PC-9 (cell line): ENCODE measurements around the gene GMPR2. TPM values are rescaled to one million over a fixed set of nuclear protein-coding genes. Genes with fewer than 3 reads are reported as not detected.

ENCODE experiments used
- BruUV-seq: library from RNA; stranded (reverse); fragments of 400-500 nt; replicated peaks from 2 replicates; lab custom pipeline; 2021; lab: Mats Ljungman, UMichigan
- CTCF ChIA-PET: fragments of 300-600 bp; sonication (Branson Sonifier 250); formaldehyde crosslinking; loops from one replicate; lab custom pipeline; 2022; ENCODE audit warnings: antibody characterized with exemption; lab: Charles Lee
- POLR2A ChIA-PET: fragments of 300-600 bp; sonication (Branson Sonifier 250); formaldehyde crosslinking; loops from one replicate; lab custom pipeline; 2022; ENCODE audit warnings: antibody characterized with exemption; ENCODE audit not compliant: unreplicated experiment; lab: Charles Lee
- DNase-seq, 2 experiments: peaks; one replicate each; pipeline versions ENCODE4 v3.0.0 to v3.0.0-alpha.2; 2015 to 2022; ENCODE audit warnings: mixed read lengths in 1 of 2
- H2AFZ ChIP-seq: fragments of 200-600 bp; sonication (generic); 2 replicates; pipeline ENCODE4 v1.8.1; 2017; ENCODE audit warnings: antibody characterized with exemption
- H3F3A ChIP-seq: fragments of 200-600 bp; sonication (generic); 2 replicates; pipeline ENCODE4 v1.8.1; 2017; ENCODE audit warnings: antibody characterized with exemption, mild to moderate bottlenecking, low read depth; ENCODE audit not compliant: insufficient read depth
- H3K27ac ChIP-seq: fragments of 200-600 bp; sonication (generic); 2 replicates; pipeline ENCODE4 v1.6.1; 2016; ENCODE audit warnings: mixed run types
- H3K27me3 ChIP-seq: fragments of 200-600 bp; sonication (generic); 2 replicates; pipeline ENCODE4 v1.6.1; 2016; ENCODE audit warnings: low read depth, mixed run types; ENCODE audit not compliant: insufficient read depth
- H3K36me3 ChIP-seq: fragments of 200-600 bp; sonication (generic); 2 replicates; pipeline ENCODE4 v1.6.1; 2016; ENCODE audit warnings: low read depth, mixed run types
- H3K4me1 ChIP-seq: fragments of 200-600 bp; sonication (generic); replicated peaks from 2 replicates; pipeline ENCODE4 v1.6.1; 2016; ENCODE audit warnings: mixed run types; ENCODE audit not compliant: insufficient read depth
- H3K4me2 ChIP-seq: fragments of 200-600 bp; sonication (generic); 2 replicates; pipeline ENCODE4 v1.6.1; 2017; ENCODE audit warnings: mixed run types
- H3K4me3 ChIP-seq: fragments of 200-600 bp; sonication (generic); 2 replicates; pipeline ENCODE4 v1.6.1; 2016; ENCODE audit warnings: mixed run types
- H3K79me2 ChIP-seq: fragments of 200-600 bp; sonication (generic); 2 replicates; pipeline ENCODE4 v1.6.1; 2017; ENCODE audit warnings: low read depth, mixed run types
- H3K9me2 ChIP-seq: fragments of 200-600 bp; sonication (generic); 2 replicates; pipeline ENCODE4 v1.8.1; 2017; ENCODE audit warnings: mild to moderate bottlenecking; ENCODE audit not compliant: insufficient read depth
- H3K9me3 ChIP-seq: fragments of 200-600 bp; sonication (generic); 2 replicates; pipeline ENCODE4 v1.8.1; 2016; ENCODE audit warnings: low read depth; ENCODE audit not compliant: insufficient read depth
- H4K20me1 ChIP-seq: fragments of 200-600 bp; sonication (generic); 2 replicates; pipeline ENCODE4 v1.8.1; 2017; ENCODE audit not compliant: insufficient read depth
- EZH2 ChIP-seq: fragments of 200-600 bp; sonication (generic); IDR thresholded peaks from 2 replicates; pipeline ENCODE4 v1.8.0; 2017; ENCODE audit warnings: antibody characterized with exemption, low read depth
- intact Hi-C: fragments of 100-400 bp; cut with micrococcal nuclease; formaldehyde crosslinking; loops from one replicate; pipeline ENCODE4 v1.10.0; 2022; ENCODE audit not compliant: unreplicated experiment
- total RNA-seq: library from RNA; stranded (reverse); gene quantifications from 2 replicates; pipeline ENCODE4 v1.2.3, GENCODE V29; 2021
- TF ChIP-seq, protein P1 (sequence below): fragments of 200-600 bp; sonication (generic); conservative IDR thresholded peaks from 2 replicates; pipeline ENCODE4 v1.6.1; 2017; ENCODE audit warnings: mixed run types, antibody characterized with exemption, mild to moderate bottlenecking, moderate library complexity

Gene GMPR2
- total RNA-seq, 1 experiment from 2014 or later = 55.3 TPM

GRCh38 chr14:24269368-24269767 is 36.6 kb downstream of the GMPR2 start:
- Histone ChIP-seq H3K27ac (no peak overlapping the region), H3K4me2 (no peak overlapping the region), H3K9me3 (no peaks in the 10 kb centered on the region), H3K36me3 (no peaks in the 10 kb centered on the region), H3K27me3 (no peaks in the 10 kb centered on the region), H3K79me2 (no peaks in the 10 kb centered on the region), H3F3A (peaks cover 14% of the 10 kb centered on the region; the same call in 1 of the 2 replicates), H4K20me1 (no peaks in the 10 kb centered on the region), H2AFZ (no peak overlapping the region), H3K4me3 (no peak overlapping the region), H3K9me2 (no peaks in the 10 kb centered on the region), H3K4me1 (peaks cover 18% of the 10 kb centered on the region)
- BruUV-seq = no TSS peak
- POLR2A ChIA-PET = no interaction called here
- CTCF ChIA-PET = no interaction called here
- no peak for TF ChIP-seq EZH2
- TF ChIP-seq, protein P1, sequence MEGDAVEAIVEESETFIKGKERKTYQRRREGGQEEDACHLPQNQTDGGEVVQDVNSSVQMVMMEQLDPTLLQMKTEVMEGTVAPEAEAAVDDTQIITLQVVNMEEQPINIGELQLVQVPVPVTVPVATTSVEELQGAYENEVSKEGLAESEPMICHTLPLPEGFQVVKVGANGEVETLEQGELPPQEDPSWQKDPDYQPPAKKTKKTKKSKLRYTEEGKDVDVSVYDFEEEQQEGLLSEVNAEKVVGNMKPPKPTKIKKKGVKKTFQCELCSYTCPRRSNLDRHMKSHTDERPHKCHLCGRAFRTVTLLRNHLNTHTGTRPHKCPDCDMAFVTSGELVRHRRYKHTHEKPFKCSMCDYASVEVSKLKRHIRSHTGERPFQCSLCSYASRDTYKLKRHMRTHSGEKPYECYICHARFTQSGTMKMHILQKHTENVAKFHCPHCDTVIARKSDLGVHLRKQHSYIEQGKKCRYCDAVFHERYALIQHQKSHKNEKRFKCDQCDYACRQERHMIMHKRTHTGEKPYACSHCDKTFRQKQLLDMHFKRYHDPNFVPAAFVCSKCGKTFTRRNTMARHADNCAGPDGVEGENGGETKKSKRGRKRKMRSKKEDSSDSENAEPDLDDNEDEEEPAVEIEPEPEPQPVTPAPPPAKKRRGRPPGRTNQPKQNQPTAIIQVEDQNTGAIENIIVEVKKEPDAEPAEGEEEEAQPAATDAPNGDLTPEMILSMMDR = no peak
- DNase-seq = no peak
- intact Hi-C loops = no loop called here

- Histone ChIP-seq H3K9me2 (no peaks in the 10 kb centered on the region), H3K4me2 (no peak overlapping the region), H3K27me3 (no peaks in the 10 kb centered on the region), H4K20me1 (no peaks in the 10 kb centered on the region), H3K36me3 (no peaks in the 10 kb centered on the region), H3K27ac (no peak overlapping the region), H3K4me1 (peaks cover 20% of the 10 kb centered on the region), H3K4me3 (no peak overlapping the region), H2AFZ (no peak overlapping the region), H3K9me3 (no peaks in the 10 kb centered on the region), H3K79me2 (no peaks in the 10 kb centered on the region), H3F3A (peaks cover 19% of the 10 kb centered on the region)
- DNase-seq = no peak
- ChIA-PET POLR2A (no interaction called here), CTCF (no interaction called here)
- TF ChIP-seq, protein P1 = no peak
- TF ChIP-seq EZH2 = no peak
- BruUV-seq = no TSS peak
- intact Hi-C loops = no loop called here
Measured at GRCh38 chr14:24269910-24270536, 37.3 kb downstream of the GMPR2 start.

- no peak for DNase-seq
- Histone ChIP-seq H3K4me3 (peak overlapping the region; percentile 91), H3K9me2 (no peaks in the 10 kb centered on the region), H3K9me3 (no peaks in the 10 kb centered on the region), H3K27me3 (no peaks in the 10 kb centered on the region), H3K79me2 (no peaks in the 10 kb centered on the region), H2AFZ (peak overlapping the region; percentile 91), H3F3A (peaks cover 19% of the 10 kb centered on the region), H3K4me2 (peak overlapping the region; percentile 84), H3K4me1 (peaks cover 20% of the 10 kb centered on the region), H3K27ac (no peak overlapping the region), H4K20me1 (no peaks in the 10 kb centered on the region), H3K36me3 (no peaks in the 10 kb centered on the region)
- ChIA-PET CTCF (interaction anchor here (1.0 kb wide), 1 partner anchor 27 kb away, joined by 4 read pairs; no protein-coding TSS in a partner anchor), POLR2A (interaction anchor here (0.5 kb wide), 1 partner anchor 37 kb away, joined by 4 read pairs; no protein-coding TSS in a partner anchor)
- intact Hi-C loops = no loop called here
- TF ChIP-seq, protein P1 = no peak
- no peak for TF ChIP-seq EZH2
- TSS peak; percentile 66 for BruUV-seq
Measured at GRCh38 chr14:24270537-24271133, 37.9 kb downstream of the GMPR2 start.
